Left kidney (tissue), 2 donors: ENCODE results near the gene EIF3C. TPM values are rescaled to one million over a fixed set of nuclear protein-coding genes. Genes with fewer than 3 reads are reported as not detected.
"Not testable (repeated sequence)": the region's sequence is repeated elsewhere in the genome, so short reads cannot be mapped to it uniquely, and the experiment has no call there.

ENCODE experiments used
- DNase-seq: peaks from one replicate; pipeline ENCODE4 v3.0.0-alpha.2; 2013
- polyA plus RNA-seq: library from polyadenylated mRNA; unstranded; fragments of 120-200 nt; gene quantifications from one replicate; pipeline ENCODE4 v1.2.1, GENCODE V29; 2013; ENCODE audit not compliant: insufficient read length

The EIF3C gene
- polyA plus RNA-seq, 1 donor: 678 TPM

DNA sequence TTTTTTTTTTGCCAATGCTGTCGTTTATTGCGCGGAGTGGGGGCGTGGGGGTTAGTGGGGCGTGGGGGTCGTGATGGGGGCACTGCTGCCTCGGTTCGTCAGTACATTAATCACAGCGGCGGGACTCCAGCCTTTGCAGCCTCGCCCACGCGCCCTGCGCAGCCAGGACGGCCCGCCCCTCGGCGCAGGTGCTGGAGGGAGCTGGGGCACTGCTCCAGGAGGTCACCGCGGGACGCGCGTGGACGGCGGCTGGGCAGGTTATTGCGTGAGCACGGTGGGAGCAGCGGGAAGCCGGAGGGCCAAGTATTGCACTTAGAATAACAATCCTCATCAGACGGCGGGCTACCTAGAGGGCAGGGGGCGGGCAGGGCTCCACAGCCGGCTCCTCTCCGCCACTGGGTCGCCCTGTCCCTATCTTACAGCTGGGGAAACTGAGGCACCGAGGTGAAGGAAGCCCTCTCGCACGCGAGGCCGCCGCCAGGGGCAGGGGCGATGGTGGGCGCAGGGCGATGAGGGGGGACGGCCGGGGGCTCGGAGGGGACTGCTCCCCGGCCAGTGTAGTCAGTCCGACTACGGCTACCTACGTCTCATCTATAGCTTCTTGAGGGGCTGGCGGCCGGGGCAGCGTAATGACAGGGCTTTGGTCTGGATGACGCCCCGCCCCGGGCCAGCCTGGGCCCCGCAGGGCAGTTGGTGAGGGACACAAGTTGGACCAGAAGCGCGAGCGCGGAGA, 35.5 kb downstream of the EIF3C start:
- DNase-seq: not testable (repeated sequence)

DNA sequence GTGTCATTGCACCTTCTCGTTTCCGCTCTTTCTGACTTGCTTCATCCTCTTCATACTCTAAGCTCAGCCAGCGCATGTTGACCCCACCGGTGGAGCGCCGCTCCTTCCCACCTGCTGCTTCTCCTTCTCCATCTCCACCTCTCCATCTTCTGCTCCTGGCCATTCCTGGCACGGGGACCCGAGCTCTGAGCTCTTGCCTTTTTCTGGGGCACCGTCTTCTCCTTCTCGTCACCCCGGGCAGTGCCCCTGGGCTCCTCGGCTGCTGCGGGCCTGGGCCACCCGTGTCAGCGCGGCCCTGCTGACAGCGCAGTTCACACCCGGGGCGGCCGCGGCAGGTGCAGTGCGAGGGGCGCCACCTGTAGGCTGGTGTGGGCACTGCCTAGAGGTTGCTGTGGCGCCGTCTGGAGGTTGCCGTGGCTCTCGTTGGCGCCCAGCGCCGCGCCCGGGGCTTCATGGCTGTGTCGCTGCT, 38.8 kb downstream of the EIF3C start:
- not testable (repeated sequence) for DNase-seq

DNA sequence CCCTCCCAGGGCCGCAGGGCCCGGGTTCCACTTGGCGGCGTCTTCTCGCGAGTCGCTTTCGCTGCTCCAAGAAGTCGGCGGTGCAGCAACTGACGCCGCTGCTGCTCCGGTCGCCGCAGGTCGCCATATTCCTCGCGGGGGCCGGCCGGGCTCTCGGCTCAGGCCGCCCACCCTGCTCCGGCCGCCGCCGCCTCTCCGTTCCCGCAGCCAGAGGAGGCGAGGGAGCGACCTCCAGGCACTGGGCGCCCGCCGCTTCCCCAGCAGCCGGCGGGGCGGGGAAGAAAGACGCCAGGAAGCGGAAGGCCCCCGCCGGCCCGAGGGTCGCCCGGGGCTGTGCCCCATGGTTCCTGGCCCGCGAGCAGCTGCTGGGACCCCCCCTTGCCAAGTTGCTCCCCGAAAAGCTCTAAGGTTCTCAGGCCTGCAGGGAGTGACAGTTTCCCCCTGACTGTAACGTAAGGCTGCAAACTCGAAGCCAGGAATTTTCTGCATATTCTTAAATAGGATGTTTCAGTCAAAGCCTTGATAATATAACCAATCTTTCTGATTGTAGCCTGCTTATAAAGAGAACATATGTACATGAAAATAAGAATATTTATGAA, 39.3 kb downstream of the EIF3C start:
- DNase-seq: not testable (repeated sequence)

DNA sequence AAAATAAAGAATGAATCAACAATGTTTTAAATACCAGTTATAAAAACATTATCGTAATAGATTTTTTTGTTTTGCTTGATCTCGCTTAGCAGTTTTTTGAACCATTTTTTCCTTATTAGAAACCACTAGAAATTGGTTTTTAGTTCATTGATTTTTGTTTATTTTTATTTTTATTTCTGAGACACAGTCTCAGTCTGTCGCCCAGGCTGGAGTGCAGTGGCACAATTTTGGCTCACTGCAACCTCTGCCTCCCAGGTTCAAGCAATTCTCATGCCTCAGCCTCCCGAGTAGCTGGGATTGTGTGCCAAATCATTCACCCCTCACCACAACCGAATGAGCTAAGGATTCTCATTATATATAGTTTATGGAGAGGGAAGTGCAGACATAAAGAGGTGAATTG, 40.2 kb downstream of the EIF3C start, which contains the start of gene NPIPB9:
NPIPB9 (plus strand) TSS at position 301 of the 400 bp plus-strand sequence.
- DNase-seq: not testable (repeated sequence)

DNA sequence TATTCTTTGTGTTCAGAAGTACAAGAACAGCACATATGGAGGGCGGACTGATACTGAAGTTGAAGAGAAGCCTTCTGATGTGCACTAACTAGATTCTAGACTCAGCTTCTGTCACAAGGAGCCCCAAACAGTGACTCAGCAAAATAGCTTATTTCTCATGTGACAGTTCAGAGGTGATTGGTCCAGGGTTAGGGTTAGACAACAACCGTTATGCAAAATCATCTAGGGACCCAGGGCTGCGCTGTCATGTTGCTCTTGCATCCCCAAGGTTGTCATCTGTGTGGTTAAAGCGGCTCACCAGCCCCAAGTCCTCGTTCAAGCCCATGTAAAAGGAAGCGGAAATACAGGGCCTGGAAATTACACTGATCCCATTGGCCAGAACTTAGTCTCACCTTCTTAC, 70.4 kb downstream of the EIF3C start:
- not testable (repeated sequence) for DNase-seq

DNA sequence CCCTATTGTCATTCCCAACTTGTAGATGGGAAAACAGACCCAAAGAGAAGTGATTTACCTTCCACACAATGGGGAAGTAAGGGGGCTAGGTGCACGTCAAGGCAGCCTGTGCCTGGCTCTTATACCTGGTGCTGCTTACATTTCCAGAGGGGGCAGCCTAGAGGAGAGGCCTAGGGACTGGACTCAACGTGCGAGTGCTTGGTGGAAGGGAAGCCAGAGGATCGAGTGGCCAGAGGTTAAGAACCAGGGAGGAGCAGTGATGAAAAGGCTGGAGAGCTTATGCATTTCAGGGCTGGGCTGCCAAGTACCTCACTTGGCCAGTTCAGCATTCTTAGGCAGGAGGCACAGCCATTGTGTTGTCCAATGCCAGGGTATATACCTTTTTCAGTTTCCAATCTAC, 71.1 kb downstream of the EIF3C start:
- not testable (repeated sequence) for DNase-seq

Other genes starting within 250 kb of the EIF3C start
- 0.76 TPM for gene NPIPB7, start 239.1 kb upstream of the EIF3C start, polyA plus RNA-seq
- gene CLN3, start 219.4 kb upstream of the EIF3C start, polyA plus RNA-seq: 32.5 TPM
- 0.50 TPM for gene APOBR, start 216.8 kb upstream of the EIF3C start, polyA plus RNA-seq
- not detected for gene IL27, start 204.6 kb upstream of the EIF3C start, polyA plus RNA-seq
- 5.8 TPM for gene NUPR1, start 172.5 kb upstream of the EIF3C start, polyA plus RNA-seq
- 21.4 TPM for gene SGF29, start 157.5 kb upstream of the EIF3C start, polyA plus RNA-seq
- gene SULT1A2, start 114.4 kb upstream of the EIF3C start, polyA plus RNA-seq: 2.2 TPM
- gene SULT1A1, start 101.4 kb upstream of the EIF3C start, polyA plus RNA-seq: 30.8 TPM
- 2.0 TPM for gene NPIPB8, start 73.4 kb upstream of the EIF3C start, polyA plus RNA-seq
- gene NPIPB9, start 40.3 kb downstream of the EIF3C start, polyA plus RNA-seq: 4.5 TPM
- 108 TPM for gene ATXN2L, start 111.5 kb downstream of the EIF3C start, polyA plus RNA-seq
- gene TUFM, start 134.9 kb downstream of the EIF3C start, polyA plus RNA-seq: 195 TPM
- 65.1 TPM for gene SH2B1, start 152.4 kb downstream of the EIF3C start, polyA plus RNA-seq
- 7.0 TPM for gene ATP2A1, start 167.0 kb downstream of the EIF3C start, polyA plus RNA-seq
- 23.3 TPM for gene RABEP2, start 213.8 kb downstream of the EIF3C start, polyA plus RNA-seq
- gene CD19, start 220.5 kb downstream of the EIF3C start, polyA plus RNA-seq: 4.0 TPM
- gene NFATC2IP, start 239.5 kb downstream of the EIF3C start, polyA plus RNA-seq: 91.1 TPM